Adrenal gland (tissue), 5 donors: Measurements from ENCODE around the gene KANSL1L.

Experiments
- POLR2A ChIP-seq, 2 donors: fragments of 450-650 bp; IDR thresholded peaks; one replicate each; pipeline ENCODE4 v1.6.1; 2017; ENCODE audit warnings: antibody characterized with exemption in 2 of 2, mild to moderate bottlenecking in 2 of 2, moderate library complexity in 1 of 2
- TF ChIP-seq, protein P1 (sequence below), 6 experiments: fragments of 450-650 bp in 4 of 6; fragments of 200-600 bp in 2 of 6; sonication (generic) in 1 of 6; IDR thresholded peaks; 1 replicate in 5 of 6; 2 replicates in 1 of 6; pipeline versions ENCODE4 v1.5.1 to v1.8.0; 2016 to 2021; ENCODE audit warnings: antibody characterized with exemption in 6 of 6, mild to moderate bottlenecking in 2 of 6, moderate library complexity in 1 of 6
- donor health status: DM: no; HTN: no; CAD: no.

DNA sequence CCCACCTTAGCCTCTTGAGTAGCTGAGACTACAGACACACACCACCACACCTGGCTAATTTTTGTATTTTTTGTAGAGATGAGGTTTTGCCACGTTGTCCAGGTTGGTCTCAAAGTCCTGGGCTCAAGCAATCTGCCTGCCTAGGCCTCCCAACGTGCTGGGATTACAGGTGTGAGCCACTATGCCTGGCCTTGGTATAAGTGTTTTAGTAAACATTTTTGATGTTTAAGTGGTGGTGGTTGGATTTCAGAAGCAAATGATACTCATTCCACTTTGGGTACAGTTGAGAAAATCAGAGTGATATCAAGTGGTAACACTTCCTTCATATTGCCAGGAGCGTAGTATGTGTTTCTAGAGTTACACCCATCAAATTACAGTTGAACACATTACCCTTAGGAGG, 28.6 kb upstream of the KANSL1L start:
- TF ChIP-seq POLR2A (IDR thresholded peaks at IDR 0.05), result no peak
- TF ChIP-seq, protein P1, sequence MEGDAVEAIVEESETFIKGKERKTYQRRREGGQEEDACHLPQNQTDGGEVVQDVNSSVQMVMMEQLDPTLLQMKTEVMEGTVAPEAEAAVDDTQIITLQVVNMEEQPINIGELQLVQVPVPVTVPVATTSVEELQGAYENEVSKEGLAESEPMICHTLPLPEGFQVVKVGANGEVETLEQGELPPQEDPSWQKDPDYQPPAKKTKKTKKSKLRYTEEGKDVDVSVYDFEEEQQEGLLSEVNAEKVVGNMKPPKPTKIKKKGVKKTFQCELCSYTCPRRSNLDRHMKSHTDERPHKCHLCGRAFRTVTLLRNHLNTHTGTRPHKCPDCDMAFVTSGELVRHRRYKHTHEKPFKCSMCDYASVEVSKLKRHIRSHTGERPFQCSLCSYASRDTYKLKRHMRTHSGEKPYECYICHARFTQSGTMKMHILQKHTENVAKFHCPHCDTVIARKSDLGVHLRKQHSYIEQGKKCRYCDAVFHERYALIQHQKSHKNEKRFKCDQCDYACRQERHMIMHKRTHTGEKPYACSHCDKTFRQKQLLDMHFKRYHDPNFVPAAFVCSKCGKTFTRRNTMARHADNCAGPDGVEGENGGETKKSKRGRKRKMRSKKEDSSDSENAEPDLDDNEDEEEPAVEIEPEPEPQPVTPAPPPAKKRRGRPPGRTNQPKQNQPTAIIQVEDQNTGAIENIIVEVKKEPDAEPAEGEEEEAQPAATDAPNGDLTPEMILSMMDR (IDR thresholded peaks at IDR 0.05), result no peak
